CD14-positive monocyte (primary cell): Measurements from ENCODE around the gene KRT6C. TPM values are rescaled to one million over a fixed set of nuclear protein-coding genes. Genes with fewer than 3 reads are reported as not detected.

Experiments used
- DNase-seq, 3 donors: peaks; one replicate each; pipeline ENCODE4 v3.0.0-alpha.2; 2011 to 2022
- H2AFZ ChIP-seq: 2 replicates; pipeline ENCODE4 v1.6.0; 2012; ENCODE audit warnings: mild to moderate bottlenecking, low read depth, low read length, inconsistent platforms; ENCODE audit not compliant: insufficient read depth, poor library complexity, severe bottlenecking
- H3K27ac ChIP-seq, 2 donors: 1 replicate in 1 of 2; 2 replicates in 1 of 2; pipeline ENCODE4 v1.5.1; 2012 to 2013; ENCODE audit warnings: low read length in 2 of 2, control low read depth in 1 of 2, inconsistent platforms in 1 of 2, low read depth in 1 of 2, mild to moderate bottlenecking in 1 of 2
- H3K27me3 ChIP-seq, 2 donors: one replicate each; pipeline versions ENCODE4 v1.6.0 to v1.6.1; 2011 to 2013; ENCODE audit warnings: low read length in 2 of 2; ENCODE audit not compliant: control insufficient read depth in 2 of 2, insufficient read depth in 2 of 2
- H3K36me3 ChIP-seq, 2 donors: replicated peaks in 1 of 2; 1 replicate in 1 of 2; 2 replicates in 1 of 2; pipeline versions ENCODE4 v1.5.1 to v1.6.1; 2012 to 2013; ENCODE audit warnings: low read length in 2 of 2, control low read depth in 1 of 2, inconsistent platforms in 1 of 2, mild to moderate bottlenecking in 1 of 2; ENCODE audit not compliant: insufficient read depth in 2 of 2, control insufficient read depth in 1 of 2
- H3K4me1 ChIP-seq, 2 donors: 1 replicate in 1 of 2; 2 replicates in 1 of 2; pipeline versions ENCODE4 v1.5.1 to v1.6.1; 2012 to 2013; ENCODE audit warnings: low read length in 2 of 2, control low read depth in 1 of 2, inconsistent platforms in 1 of 2, mild to moderate bottlenecking in 1 of 2, moderate library complexity in 1 of 2; ENCODE audit not compliant: insufficient read depth in 2 of 2, control insufficient read depth in 1 of 2
- H3K4me2 ChIP-seq: replicated peaks from 2 replicates; pipeline ENCODE3; 2012; ENCODE audit warnings: low read length, moderate library complexity, mild to moderate bottlenecking; ENCODE audit not compliant: poor library complexity, severe bottlenecking; ENCODE audit errors: extremely low read depth
- H3K4me3 ChIP-seq, 3 experiments: fragments of 200-600 bp in 1 of 3; sonication (generic) in 1 of 3; replicated peaks in 1 of 3; 1 replicate in 2 of 3; 2 replicates in 1 of 3; pipeline ENCODE4 v1.5.1; 2011 to 2013; ENCODE audit warnings: low read length in 3 of 3, mild to moderate bottlenecking in 3 of 3, control low read depth in 2 of 3, low read depth in 2 of 3, inconsistent platforms in 1 of 3, moderate library complexity in 1 of 3
- H3K79me2 ChIP-seq: 2 replicates; pipeline ENCODE4 v1.6.0; 2012; ENCODE audit warnings: mild to moderate bottlenecking, control low read depth, inconsistent platforms, low read length, moderate library complexity; ENCODE audit not compliant: insufficient read depth
- H3K9ac ChIP-seq: 2 replicates; pipeline ENCODE4 v1.6.0; 2017; ENCODE audit warnings: low read length, mild to moderate bottlenecking; ENCODE audit not compliant: insufficient read depth, poor library complexity, severe bottlenecking
- H3K9me3 ChIP-seq, 2 donors: replicated peaks in 1 of 2; 1 replicate in 1 of 2; 2 replicates in 1 of 2; pipeline versions ENCODE4 v1.5.1 to v1.6.1; 2012 to 2013; ENCODE audit warnings: low read length in 2 of 2, control low read depth in 1 of 2; ENCODE audit not compliant: control insufficient read depth in 1 of 2, insufficient read depth in 1 of 2
- H4K20me1 ChIP-seq: 2 replicates; pipeline ENCODE4 v1.6.0; 2012; ENCODE audit warnings: mild to moderate bottlenecking, low read length, control low read depth, moderate library complexity; ENCODE audit not compliant: insufficient read depth
- H3K27ac Mint-ChIP-seq, 7 donors: one replicate each; pipeline ENCODE4 v1.8.0; 2020; ENCODE audit warnings: mild to moderate bottlenecking in 7 of 7, mixed read lengths in 7 of 7, moderate library complexity in 6 of 7, inconsistent platforms in 2 of 7
- H3K27me3 Mint-ChIP-seq, 3 donors: one replicate each; pipeline ENCODE4 v1.8.0; 2021 to 2022; ENCODE audit warnings: low read depth in 3 of 3, mild to moderate bottlenecking in 3 of 3, mixed read lengths in 3 of 3, moderate library complexity in 3 of 3, inconsistent platforms in 1 of 3
- H3K36me3 Mint-ChIP-seq, 2 donors: one replicate each; pipeline ENCODE4 v1.8.0; 2020; ENCODE audit warnings: mixed read lengths in 2 of 2, inconsistent platforms in 1 of 2, mild to moderate bottlenecking in 1 of 2
- H3K4me1 Mint-ChIP-seq: one replicate; pipeline ENCODE4 v1.8.0; 2020; ENCODE audit warnings: mild to moderate bottlenecking, mixed read lengths
- H3K4me3 Mint-ChIP-seq, 2 donors: one replicate each; pipeline ENCODE4 v1.8.0; 2020; ENCODE audit warnings: mild to moderate bottlenecking in 2 of 2, mixed read lengths in 2 of 2, moderate library complexity in 1 of 2
- H3K9me3 Mint-ChIP-seq, 7 donors: one replicate each; pipeline ENCODE4 v1.8.0; 2020 to 2022; ENCODE audit warnings: mixed read lengths in 7 of 7, mild to moderate bottlenecking in 6 of 7, moderate library complexity in 6 of 7, inconsistent platforms in 2 of 7
- CTCF ChIP-seq: fragments of 200-600 bp; IDR thresholded peaks from one replicate; pipeline ENCODE4 v1.8.0; 2022; ENCODE audit warnings: antibody characterized with exemption, mild to moderate bottlenecking
- WGBS: methylation state at CpG from one replicate; pipeline ENCODE4 v1.1.5; 2013; ENCODE audit warnings: missing lambda C conversion rate; ENCODE audit not compliant: insufficient coverage; 5-methylcytosine and 5-hydroxymethylcytosine counted together
- intact Hi-C, 2 donors: fragments of 100-400 bp; cut with micrococcal nuclease; formaldehyde crosslinking; loops; one replicate each; pipeline versions ENCODE4 v1.15.0 to v1.15.1; 2023
- polyA plus RNA-seq, 3 donors: library from polyadenylated mRNA; depleted of rRNA in 1 of 3; unstranded in 2 of 3; stranded (reverse) in 1 of 3; fragments of 300-500 nt in 2 of 3; fragments of >200 nt in 1 of 3; fragmentation: Illumina TruSeq in 2 of 3; gene quantifications; 1 replicate in 2 of 3; 2 replicates in 1 of 3; pipeline ENCODE4 v1.2.3, GENCODE V29; 2012 to 2021

Gene KRT6C
- polyA plus RNA-seq, 3 donors = not detected

DNA sequence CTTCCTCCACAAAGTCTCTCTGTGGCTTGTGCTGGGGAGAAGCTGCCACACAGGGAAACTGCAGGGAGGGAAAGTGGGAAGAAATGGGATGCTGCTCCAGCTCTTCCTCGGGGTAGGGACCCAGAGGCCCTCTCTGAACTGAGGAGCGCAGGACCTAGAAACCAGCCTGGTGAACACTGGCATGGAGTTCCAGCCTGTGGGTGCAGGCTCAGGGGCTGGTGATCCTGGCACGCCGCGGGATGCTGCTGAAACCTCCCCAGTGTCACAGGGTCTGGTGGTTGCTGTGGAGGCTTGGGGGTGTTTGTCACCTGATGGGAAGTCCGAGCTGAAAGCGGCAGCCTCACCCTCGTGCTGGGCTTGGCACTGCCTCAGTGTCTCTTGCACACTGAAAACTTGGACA is 34.2 kb downstream of the KRT6C start:
- no peaks in the 10 kb centered on the region for H3K79me2 ChIP-seq
- no peak for TF ChIP-seq CTCF
- no peaks in the 10 kb centered on the region for H3K27me3 ChIP-seq
- H3K36me3 ChIP-seq = no peaks in the 10 kb centered on the region
- no peak overlapping the region for H3K27ac Mint-ChIP-seq
- H4K20me1 ChIP-seq = no peaks in the 10 kb centered on the region
- no peaks in the 10 kb centered on the region for H3K4me1 Mint-ChIP-seq
- no peak overlapping the region for H3K27ac ChIP-seq
- H3K27me3 Mint-ChIP-seq = peaks cover 9 to 20% (median 16%) of the 10 kb centered on the region in 3 donors
- H3K4me2 ChIP-seq = no peak overlapping the region
- H3K9me3 Mint-ChIP-seq = peaks cover 0 to 2% (median 0%) of the 10 kb centered on the region in 7 donors
- WGBS = 77% methylated on average over 6 of the region's 8 CpGs
- H3K4me3 Mint-ChIP-seq = no peak overlapping the region
- H3K4me1 ChIP-seq = no peaks in the 10 kb centered on the region
- H3K36me3 Mint-ChIP-seq = no peaks in the 10 kb centered on the region
- H3K9me3 ChIP-seq = no peaks in the 10 kb centered on the region
- H3K9ac ChIP-seq = no peak overlapping the region
- no peak overlapping the region for H2AFZ ChIP-seq
- no peak for DNase-seq
- intact Hi-C loops = no loop called here
- H3K4me3 ChIP-seq = no peak overlapping the region

DNA sequence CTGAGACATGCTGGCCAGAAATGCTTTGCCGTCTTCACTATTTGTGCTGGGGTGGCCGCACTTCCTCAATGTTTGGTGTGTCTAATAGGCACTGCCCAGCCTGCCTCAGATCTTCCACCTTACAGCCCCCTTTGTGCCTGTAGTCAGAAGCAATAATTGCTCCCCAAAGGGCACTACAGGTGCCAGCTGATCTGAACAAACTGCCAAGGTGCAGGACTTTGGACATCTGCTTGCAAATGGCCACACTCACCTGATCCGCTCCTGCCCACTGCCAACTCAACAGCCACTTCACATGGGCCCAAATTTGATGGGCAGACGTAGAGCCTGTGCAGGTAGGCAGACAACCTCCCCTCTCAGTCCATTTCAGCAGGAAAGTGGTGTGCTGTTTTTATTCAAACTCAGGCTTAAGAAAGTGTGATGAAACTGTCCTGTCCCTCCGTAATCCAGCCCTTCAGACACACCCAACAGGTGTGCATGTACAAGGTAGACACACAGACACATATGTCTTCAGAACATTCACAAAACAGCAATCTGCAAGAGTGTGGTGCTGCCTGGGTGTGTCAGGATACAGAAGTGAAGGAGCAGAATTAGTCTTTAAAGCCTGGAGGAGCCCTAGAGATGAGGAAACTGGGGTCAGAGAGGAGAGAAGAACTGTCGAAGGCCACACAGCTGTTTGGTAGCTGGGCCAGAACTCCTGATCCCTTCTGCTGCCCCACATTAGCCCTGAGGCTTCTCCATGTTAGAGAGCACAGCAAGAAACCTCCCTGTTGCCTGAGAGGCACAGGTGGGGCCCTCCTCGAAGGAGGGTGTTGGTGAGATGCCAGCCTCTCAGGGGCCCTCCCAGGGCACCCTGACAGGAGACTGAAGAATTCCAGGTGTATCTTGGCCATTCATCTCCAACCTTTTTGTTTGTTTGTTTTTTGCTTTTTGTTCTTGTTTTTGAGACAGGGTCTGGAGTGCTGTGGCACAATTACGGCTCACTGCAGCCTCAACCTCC is 35.0 kb downstream of the KRT6C start:
- H3K4me1 Mint-ChIP-seq = no peaks in the 10 kb centered on the region
- intact Hi-C loops = no loop called here
- Histone ChIP-seq H3K4me3 (no peak overlapping the region), H3K4me2 (no peak overlapping the region), H3K27me3 (no peaks in the 10 kb centered on the region), H3K27ac (no peak overlapping the region), H3K4me1 (no peaks in the 10 kb centered on the region), H3K36me3 (no peaks in the 10 kb centered on the region), H3K79me2 (no peaks in the 10 kb centered on the region), H4K20me1 (no peaks in the 10 kb centered on the region), H3K9ac (no peak overlapping the region), H3K9me3 (no peaks in the 10 kb centered on the region), H2AFZ (no peak overlapping the region)
- no peak for DNase-seq
- WGBS = 90% methylated on average over 2 of the region's 8 CpGs
- no peaks in the 10 kb centered on the region for H3K36me3 Mint-ChIP-seq
- H3K27ac Mint-ChIP-seq = no peak overlapping the region
- TF ChIP-seq CTCF = no peak
- peaks cover 0 to 2% (median 0%) of the 10 kb centered on the region in 7 donors for H3K9me3 Mint-ChIP-seq
- no peak overlapping the region for H3K4me3 Mint-ChIP-seq
- peaks cover 9 to 20% (median 16%) of the 10 kb centered on the region in 3 donors for H3K27me3 Mint-ChIP-seq
